Inferior parietal cortex (tissue), 1 donor: ENCODE data around the gene JARID2.
"Not testable (repeated sequence)": the region's sequence is repeated elsewhere in the genome, so short reads cannot be mapped to it uniquely, and the experiment has no call there.

ENCODE experiments used
- DNase-seq: peaks from one replicate; pipeline ENCODE4 v3.0.0-alpha.2; 2016; ENCODE audit errors: extremely low spot score

The JARID2 gene

GRCh38 chr6:15543332-15543917, 297.6 kb downstream of the JARID2 start:
- not testable (repeated sequence) for DNase-seq

GRCh38 chr6:15544321-15544900, 298.5 kb downstream of the JARID2 start:
- no peak for DNase-seq

- no peak for DNase-seq
These were observed 300.7 kb downstream of the JARID2 start for GRCh38 chr6:15546591-15546990.

GRCh38 chr6:15547400-15547799, 301.5 kb downstream of the JARID2 start:
- no peak for DNase-seq

- no peak for DNase-seq
These were observed 303.5 kb downstream of the JARID2 start for GRCh38 chr6:15549371-15549770.

- DNase-seq: no peak
These were observed 304.8 kb downstream of the JARID2 start for GRCh38 chr6:15550546-15551123.

- DNase-seq: no peak
These were observed 305.4 kb downstream of the JARID2 start for GRCh38 chr6:15551262-15551661.

- no peak for DNase-seq
These were observed 305.9 kb downstream of the JARID2 start for GRCh38 chr6:15551798-15552197.

GRCh38 chr6:15553031-15553430, 307.2 kb downstream of the JARID2 start:
- no peak for DNase-seq

GRCh38 chr6:15553736-15554294, 307.9 kb downstream of the JARID2 start:
- DNase-seq: no peak

- DNase-seq: no peak
These were observed 308.8 kb downstream of the JARID2 start for GRCh38 chr6:15554728-15555100.

- DNase-seq: no peak
These were observed 309.5 kb downstream of the JARID2 start for GRCh38 chr6:15555101-15556038.

GRCh38 chr6:15556711-15557110, 310.8 kb downstream of the JARID2 start:
- DNase-seq: no peak

- no peak for DNase-seq
These were observed 311.3 kb downstream of the JARID2 start for GRCh38 chr6:15557174-15557573.

- DNase-seq: no peak
These were observed 314.8 kb downstream of the JARID2 start for GRCh38 chr6:15560713-15561112.

- DNase-seq: no peak
These were observed 315.8 kb downstream of the JARID2 start for GRCh38 chr6:15561447-15562199.

GRCh38 chr6:15562977-15563376, 317.1 kb downstream of the JARID2 start:
- DNase-seq: no peak

GRCh38 chr6:15569035-15569995, 323.4 kb downstream of the JARID2 start:
- DNase-seq: no peak

GRCh38 chr6:15570171-15570570, 324.3 kb downstream of the JARID2 start:
- no peak for DNase-seq
